K562 (cell line): ENCODE data around the gene ZNRF3. TPM values are rescaled to one million over a fixed set of nuclear protein-coding genes. Genes with fewer than 3 reads are reported as not detected.
A peak's percentile ranks its signal among the peaks of the same experiment; 100 is the strongest.

Experiments
- CBX5 ChIP-seq: IDR thresholded peaks from 2 replicates; pipeline ENCODE4 v1.6.1; 2014; ENCODE audit warnings: low read depth, borderline replicate concordance
- CTBP1 ChIP-seq: fragments of 450-650 bp; IDR thresholded peaks from 2 replicates; pipeline ENCODE4 v1.6.1; 2016; ENCODE audit warnings: borderline replicate concordance
- FOXA1 ChIP-seq: fragments of 450-650 bp; IDR thresholded peaks from 2 replicates; pipeline ENCODE4 v1.6.1; 2016; ENCODE audit warnings: mild to moderate bottlenecking, borderline replicate concordance
- GABPB1 ChIP-seq: sonication (generic); formaldehyde crosslinking; IDR thresholded peaks from 2 replicates; pipeline ENCODE4 v1.8.0; 2022; ENCODE audit warnings: mild to moderate bottlenecking, missing genetic modification reagents
- HLTF ChIP-seq: fragments of 450-650 bp; IDR thresholded peaks from 2 replicates; pipeline ENCODE4 v1.6.1; 2016
- ILK ChIP-seq: fragments of 450-650 bp; IDR thresholded peaks from 2 replicates; pipeline ENCODE4 v1.6.1; 2016; ENCODE audit warnings: missing genetic modification characterization, low read depth, mild to moderate bottlenecking, missing compliant biosample characterization, moderate library complexity, borderline replicate concordance
- MAX ChIP-seq: sonication (generic); formaldehyde crosslinking; IDR thresholded peaks from 2 replicates; pipeline ENCODE4 v1.9.0; 2022; ENCODE audit warnings: mild to moderate bottlenecking, missing genetic modification reagents
- MGA ChIP-seq: fragments of 450-650 bp; IDR thresholded peaks from 2 replicates; pipeline ENCODE4 v1.6.1; 2016; ENCODE audit warnings: mild to moderate bottlenecking, moderate library complexity
- NFIC ChIP-seq: fragments of 450-650 bp; IDR thresholded peaks from 2 replicates; pipeline ENCODE4 v1.6.1; 2017; ENCODE audit warnings: mild to moderate bottlenecking, inconsistent platforms
- NR2C2 ChIP-seq, 2 experiments: fragments of 200-800 bp in 1 of 2; sonication (Bioruptor generic) in 1 of 2; sonication (generic) in 1 of 2; formaldehyde crosslinking in 1 of 2; IDR thresholded peaks; 2 replicates each; pipeline versions ENCODE4 v1.6.1 to v1.8.0; 2016 to 2022; ENCODE audit warnings: mild to moderate bottlenecking in 1 of 2, missing compliant biosample characterization in 1 of 2, missing genetic modification characterization in 1 of 2, missing genetic modification reagents in 1 of 2
- OTX1 ChIP-seq: fragments of 450-650 bp; formaldehyde crosslinking; IDR thresholded peaks from 2 replicates; pipeline ENCODE4 v1.4.0; 2022; ENCODE audit warnings: mild to moderate bottlenecking
- TBL1XR1 ChIP-seq, 2 experiments: IDR thresholded peaks; 2 replicates each; pipeline ENCODE4 v1.6.1; 2012; ENCODE audit warnings: improper control_type of control experiment in 2 of 2, low read length in 2 of 2, mild to moderate bottlenecking in 1 of 2
- ZBTB1 ChIP-seq: sonication (generic); formaldehyde crosslinking; IDR thresholded peaks from 2 replicates; pipeline ENCODE4 v1.8.1; 2023; ENCODE audit warnings: missing genetic modification reagents, low read depth, mild to moderate bottlenecking, borderline replicate concordance
- ZBTB7A ChIP-seq: IDR thresholded peaks from 2 replicates; pipeline ENCODE4 v1.6.1; 2011; ENCODE audit warnings: low read depth, mild to moderate bottlenecking, low read length, moderate library complexity, borderline replicate concordance; ENCODE audit not compliant: control insufficient read depth
- ZNF282 ChIP-seq: sonication (generic); formaldehyde crosslinking; IDR thresholded peaks from 2 replicates; pipeline ENCODE4 v1.8.1; 2023; ENCODE audit warnings: missing genetic modification reagents
- ZNF384 ChIP-seq: IDR thresholded peaks from 2 replicates; pipeline ENCODE4 v1.6.1; 2012; ENCODE audit warnings: low read depth, low read length, improper control_type of control experiment
- ZNF717 ChIP-seq: fragments of 250-450 bp; sonication (Bioruptor Pico); IDR thresholded peaks from 2 replicates; pipeline ENCODE4 v1.5.0; 2021
- ZNF79 ChIP-seq: fragments of 250-450 bp; sonication (Bioruptor Pico); IDR thresholded peaks from 2 replicates; pipeline ENCODE4 v1.4.0; 2020; ENCODE audit warnings: low read depth, mild to moderate bottlenecking, moderate library complexity
- polyA plus RNA-seq, 8 experiments: library from polyadenylated mRNA; depleted of rRNA in 4 of 8; stranded (reverse) in 5 of 8; unstranded in 3 of 8; fragments of >200 nt; fragmentation: Nextera tagmentation in 2 of 8; fragmentation: Illumina TruSeq in 1 of 8; extraction: Ambion mirVana in 2 of 8; extraction: Trizol in 1 of 8; gene quantifications; 2 replicates each; pipeline versions ENCODE4 v1.2.1 to v1.2.3, GENCODE V29; 2011 to 2014; ENCODE audit warnings: inconsistent platforms in 1 of 8, missing spikeins in 1 of 8
- total RNA-seq, 7 experiments: library from RNA; depleted of rRNA in 6 of 7; stranded (reverse); fragments of >200 nt in 6 of 7; fragmentation: Illumina TruSeq in 2 of 7; extraction: Trizol in 2 of 7; gene quantifications; 2 replicates each; pipeline versions ENCODE4 v1.2.1 to v1.2.3, GENCODE V29; 2011 to 2021; ENCODE audit warnings: low replicate concordance in 1 of 7

ZNRF3 gene
- total and polyA plus RNA-seq, 9 of the 15 experiments (the other 6 are each of a cell fraction or from before 2014, with no cell fraction given) = 0.41 to 5.9 (median 1.7) TPM

- no peak for TF ChIP-seq MGA
- TF ChIP-seq ZBTB1 (CRISPR knock-in tag) = no peak
- peak; percentile 70 for TF ChIP-seq CTBP1
- no peak for TF ChIP-seq ZNF717 (CRISPR knock-in tag)
- TF ChIP-seq ZBTB7A = peak; percentile 6; the same call in 1 of the 2 replicates
- TF ChIP-seq CBX5 = no peak
- TF ChIP-seq ILK (tag) = no peak
- TF ChIP-seq TBL1XR1 (IDR thresholded peaks at IDR 0.05; ENCODE audit: low read length in 2 of 2) = no peak
- TF ChIP-seq FOXA1 = no peak
- TF ChIP-seq MAX (CRISPR knock-in tag) = 0 out of 2 replicates have a peak, but pooled peaks have one; percentile 17
- TF ChIP-seq HLTF = no peak
- TF ChIP-seq ZNF384 = no peak
- no peak for TF ChIP-seq OTX1 (CRISPR knock-in tag)
- TF ChIP-seq NR2C2 (CRISPR knock-in tag; IDR thresholded peaks at IDR 0.05) = no peak
- TF ChIP-seq NR2C2 (tag; IDR thresholded peaks at IDR 0.05) = peak; percentile 80
- TF ChIP-seq ZNF79 (CRISPR knock-in tag) = no peak
- no peak for TF ChIP-seq GABPB1 (CRISPR knock-in tag)
- no peak for TF ChIP-seq ZNF282 (CRISPR knock-in tag)
- TF ChIP-seq NFIC = no peak
Measured at GRCh38 chr22:29072193-29072978, 189.0 kb downstream of the ZNRF3 start (continued).
